HG03460 (cell line): ENCODE results near the gene TTLL12.

ENCODE experiments used
- ATAC-seq: cut with Tn5 transposase; IDR thresholded peaks from one replicate; pipeline ENCODE4 v1.9.1; 2021; ENCODE audit not compliant: unreplicated experiment

TTLL12 gene

DNA sequence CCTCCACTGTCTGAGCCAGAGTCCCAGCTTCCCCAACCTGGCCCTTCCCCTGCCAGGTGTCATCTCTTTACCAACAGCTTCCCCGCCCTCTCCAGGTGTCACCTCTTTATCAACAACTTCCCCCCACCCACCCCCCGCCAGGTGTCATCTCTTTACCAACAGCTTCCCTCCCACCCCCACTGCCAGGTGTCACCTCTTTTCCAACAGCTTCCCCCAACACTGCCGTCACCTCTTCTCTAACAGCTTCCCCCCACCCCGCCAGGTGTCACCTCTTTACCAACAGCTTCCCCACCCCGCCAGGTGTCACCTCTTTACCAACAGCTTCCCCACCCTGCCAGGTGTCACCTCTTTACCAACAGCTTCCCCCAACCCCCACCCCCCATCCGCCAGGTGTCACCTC lies 29.8 kb upstream of the TTLL12 start:
- no peak for ATAC-seq

DNA sequence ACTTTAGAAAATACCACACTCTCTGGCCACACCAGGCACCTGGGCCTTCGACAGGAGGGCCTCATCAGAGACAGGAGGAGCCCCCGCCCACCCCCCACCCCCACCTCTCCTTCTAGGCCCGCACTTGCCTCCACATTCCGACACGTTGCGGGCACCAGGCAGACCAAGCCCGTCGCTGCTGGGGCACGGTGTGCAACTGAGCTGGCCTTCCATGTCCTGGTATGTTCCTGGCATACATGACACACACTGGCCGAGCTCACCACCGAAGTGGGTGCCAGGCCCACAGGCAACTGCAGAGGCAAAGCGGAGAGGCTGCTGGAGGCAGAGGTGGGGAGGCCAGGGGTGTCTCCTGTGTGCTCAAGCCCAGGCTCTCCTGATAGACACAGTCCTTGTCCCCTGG lies 27.0 kb upstream of the TTLL12 start:
- no peak for ATAC-seq

DNA sequence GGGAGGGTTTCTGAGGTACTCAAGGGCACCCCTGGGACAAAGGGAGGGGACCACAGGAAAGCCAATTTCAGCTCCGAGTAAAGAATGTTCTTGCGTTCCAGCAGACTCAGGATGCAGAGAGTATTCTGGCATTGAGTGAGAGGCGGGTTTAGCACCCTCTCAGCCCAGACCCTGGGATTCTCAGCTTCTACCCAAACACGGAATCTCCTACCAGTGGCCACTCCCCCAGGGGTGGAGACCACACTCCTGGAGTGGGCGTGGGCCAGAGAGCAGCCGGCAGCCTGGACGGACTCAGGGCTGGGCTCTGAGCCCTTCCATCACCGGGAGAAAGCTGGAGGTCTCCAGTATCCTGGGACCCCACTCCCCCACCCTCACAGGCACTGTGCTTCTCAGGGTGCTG lies 26.1 kb upstream of the TTLL12 start:
- no peak for ATAC-seq

DNA sequence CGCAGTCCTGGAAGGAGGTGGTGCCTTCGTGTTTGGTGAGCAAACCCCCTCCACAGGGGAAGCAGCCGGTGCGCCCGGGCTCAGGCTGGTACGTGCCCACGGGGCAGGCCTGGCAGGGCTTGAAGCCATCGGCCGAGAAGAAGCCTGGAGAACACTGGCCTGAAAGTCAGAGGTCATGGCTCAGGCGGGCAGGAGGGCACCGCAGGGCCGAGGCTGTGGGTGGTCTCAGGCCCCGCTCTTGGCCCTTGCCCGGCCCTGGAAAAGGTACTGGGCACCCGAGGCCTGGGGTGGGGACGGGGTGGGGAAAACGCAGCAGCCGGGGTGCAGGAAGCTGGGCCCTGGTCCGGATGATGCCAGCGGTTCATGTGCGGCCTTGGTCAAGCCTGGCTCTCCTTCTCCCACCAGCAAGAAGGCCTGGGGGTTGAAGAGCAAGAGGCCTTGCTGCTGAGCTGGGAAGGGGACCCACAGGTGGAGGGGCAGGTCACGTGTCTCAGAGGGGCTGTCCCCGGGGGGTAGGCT lies 25.6 kb upstream of the TTLL12 start:
- no peak for ATAC-seq

DNA sequence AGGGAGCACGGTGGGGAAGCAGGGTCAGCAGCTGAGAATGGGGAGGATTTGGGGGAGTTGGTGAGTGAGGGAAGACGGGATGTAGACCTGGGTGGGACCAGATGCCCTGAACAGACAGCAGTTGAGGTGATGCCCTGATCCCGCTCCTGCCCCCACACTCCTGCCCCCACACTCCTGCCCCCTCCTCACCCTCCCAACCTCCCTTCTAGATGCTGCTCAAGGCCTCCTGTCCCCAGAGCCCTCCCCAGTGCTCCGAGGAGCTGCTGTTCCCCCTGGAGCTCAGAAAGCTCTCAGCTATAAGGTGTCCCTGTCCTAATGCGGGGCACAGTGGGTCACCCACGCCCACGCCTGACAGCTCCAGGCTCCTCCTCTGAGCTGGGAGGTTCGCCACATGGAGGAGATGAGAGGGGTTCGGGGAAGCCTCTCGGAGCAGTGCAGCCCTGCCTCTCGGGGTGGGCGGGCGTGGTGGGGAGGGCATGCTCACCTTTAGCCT lies 25.1 kb upstream of the TTLL12 start:
- ATAC-seq, result no peak

DNA sequence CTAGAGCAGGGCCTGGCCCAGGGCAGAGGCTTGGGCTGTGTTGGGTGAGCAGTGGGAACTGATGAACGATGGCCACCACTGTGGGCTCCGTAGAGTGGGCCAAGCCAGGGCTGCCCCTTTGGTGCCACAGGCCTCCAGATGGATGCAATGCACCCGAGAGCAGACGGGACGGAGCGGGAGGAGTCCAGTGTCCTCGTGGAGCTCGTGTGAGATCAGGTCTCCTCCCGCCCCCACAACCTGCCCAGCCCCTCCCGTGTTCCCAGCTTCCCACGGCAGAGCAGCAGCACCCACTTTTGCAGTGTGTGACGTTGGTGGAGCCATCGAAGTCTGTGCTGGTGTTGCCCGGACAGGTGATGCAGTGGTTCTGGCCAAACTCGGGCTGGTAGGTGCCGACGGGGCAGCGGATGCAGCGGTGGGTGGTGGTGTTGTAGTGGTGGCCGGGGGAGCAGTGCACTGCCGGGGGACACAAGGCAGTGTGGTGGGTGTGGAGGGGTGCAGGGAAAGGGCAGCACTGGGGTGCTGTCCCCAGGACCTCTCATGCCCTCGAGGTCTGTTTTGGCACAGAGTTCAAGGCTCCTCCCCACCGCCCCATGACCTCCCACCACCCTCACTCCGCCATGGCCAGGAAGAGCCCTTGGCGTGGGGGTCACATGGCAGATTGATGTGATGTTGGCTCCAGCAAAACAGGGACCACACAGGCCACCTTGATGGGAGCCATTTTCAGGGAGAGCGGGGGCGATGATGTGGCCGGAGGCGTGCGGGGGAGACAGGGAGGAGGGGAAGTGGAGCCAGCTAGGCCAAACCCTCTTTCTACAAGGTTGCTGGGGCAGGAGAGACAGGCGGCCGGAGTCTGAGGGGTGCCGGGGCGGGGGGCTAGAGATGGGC lies 23.9 kb upstream of the TTLL12 start:
- ATAC-seq, result no peak

DNA sequence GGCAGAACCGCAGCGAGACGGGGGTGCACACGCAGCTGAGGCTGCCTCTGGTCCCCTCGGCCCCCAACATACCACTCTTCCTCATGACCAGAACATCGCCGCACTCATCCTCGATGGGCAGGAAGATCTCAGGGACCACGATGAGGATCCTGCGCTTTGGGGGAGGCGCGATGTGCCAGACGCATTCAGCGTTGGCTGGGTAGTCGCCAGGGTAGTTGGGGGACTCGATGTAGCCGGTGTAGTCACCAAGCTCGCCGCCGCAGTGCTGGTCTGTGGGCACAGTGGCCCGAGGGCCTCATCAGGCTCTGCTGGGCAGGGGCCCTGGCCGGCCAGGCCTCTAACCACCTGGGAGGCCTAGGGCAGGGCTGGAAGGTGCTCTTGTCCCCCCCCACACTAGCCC lies 23.0 kb upstream of the TTLL12 start:
- no peak for ATAC-seq

DNA sequence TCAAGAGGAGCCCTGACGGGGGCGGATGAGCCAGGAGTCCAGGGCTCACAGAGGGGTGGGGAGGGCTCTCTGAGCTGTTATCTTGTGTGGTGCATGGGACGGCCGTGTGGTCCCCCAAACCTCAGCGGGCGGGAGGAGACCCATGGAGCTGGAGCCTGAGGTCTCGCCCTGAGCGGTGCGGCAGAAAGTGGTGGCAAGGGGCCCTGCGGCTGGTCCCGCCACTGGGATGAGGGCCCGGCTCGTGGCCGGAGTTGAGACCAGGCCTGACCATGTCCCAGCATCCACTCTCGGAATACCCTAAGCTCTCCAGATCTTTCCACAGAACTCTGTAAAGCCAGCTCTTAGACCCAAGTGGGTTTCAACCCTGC lies 22.6 kb upstream of the TTLL12 start:
- ATAC-seq, result no peak

DNA sequence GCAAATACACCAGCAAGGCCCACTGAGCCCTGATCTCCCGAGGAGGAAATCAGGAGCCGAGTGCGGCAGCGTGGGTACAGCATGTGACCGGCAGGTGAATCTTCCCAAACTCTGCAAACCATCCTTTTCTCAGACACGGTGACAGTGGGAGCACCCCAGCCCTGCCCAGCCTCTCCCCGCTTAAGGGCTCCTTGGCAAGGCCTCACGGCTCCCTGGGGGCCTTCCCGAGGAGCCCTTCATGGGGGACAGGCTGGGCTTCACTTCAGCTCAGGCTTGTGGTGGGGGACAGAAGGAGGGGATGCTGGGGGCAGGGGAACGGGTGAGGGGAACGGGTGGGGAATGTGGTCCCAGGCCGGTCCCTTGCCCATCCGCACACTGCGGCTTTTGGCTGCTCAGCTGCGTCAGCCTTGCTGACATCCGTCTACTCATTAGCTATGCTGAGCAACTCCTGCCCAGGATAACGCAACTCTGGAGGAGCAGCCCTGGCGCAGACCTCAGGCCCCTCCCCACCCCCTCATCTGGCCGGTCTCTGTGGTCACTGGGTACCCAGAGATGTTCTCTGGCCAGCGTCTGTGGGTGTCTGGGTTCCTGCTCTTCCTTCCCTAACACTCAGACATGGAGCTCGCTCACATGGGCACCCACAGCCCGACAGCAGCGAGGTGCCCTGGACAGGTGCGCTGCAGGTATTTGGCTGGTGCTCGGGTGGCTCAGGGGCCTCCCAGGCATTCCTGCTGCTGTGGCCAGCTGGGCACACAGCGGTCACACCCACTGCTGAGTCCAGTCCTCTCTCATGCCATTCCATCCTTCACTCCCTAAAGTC lies 22.0 kb upstream of the TTLL12 start:
- ATAC-seq, result no peak

DNA sequence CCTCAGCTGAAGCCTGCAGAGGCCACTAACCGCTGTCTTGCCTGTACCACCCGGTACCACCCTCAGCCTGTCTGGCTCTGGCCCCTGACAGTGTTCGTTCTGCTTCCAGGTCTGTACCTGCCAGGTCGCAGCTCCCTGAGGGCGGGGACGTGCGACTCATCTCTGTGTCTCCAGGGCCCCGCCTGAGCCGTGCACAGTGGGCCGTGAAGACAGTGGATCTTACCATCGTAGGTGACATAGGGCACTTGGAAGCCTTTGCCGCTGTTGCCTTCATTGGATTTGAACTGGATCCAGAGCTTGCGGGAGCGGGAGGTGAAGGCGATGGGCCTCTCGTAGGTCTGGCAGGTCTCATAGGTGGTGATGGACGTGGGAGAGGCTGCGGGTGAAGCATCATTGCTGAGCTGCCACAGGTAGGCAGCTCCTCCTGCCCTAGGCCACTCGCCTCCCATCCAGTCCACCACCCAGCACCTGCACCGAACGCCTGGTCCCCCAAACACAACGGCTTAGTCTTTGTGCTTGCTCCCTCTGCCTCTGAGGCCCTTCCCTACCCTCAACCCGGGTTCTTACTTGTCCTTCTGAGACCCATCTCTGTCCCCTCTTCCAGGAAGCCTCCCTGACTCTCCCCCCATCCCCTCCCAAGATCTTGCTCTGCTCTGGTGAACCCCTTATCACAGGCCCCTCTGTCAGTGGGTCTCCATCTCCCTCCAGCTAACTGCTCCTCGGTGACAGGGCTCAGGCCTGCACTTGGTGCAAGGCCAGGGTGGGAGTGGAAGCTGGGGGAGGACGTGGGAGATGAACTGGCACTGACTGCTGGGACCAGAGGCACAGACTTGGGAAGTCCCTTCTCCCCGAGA lies 21.1 kb upstream of the TTLL12 start:
- ATAC-seq, result no peak

DNA sequence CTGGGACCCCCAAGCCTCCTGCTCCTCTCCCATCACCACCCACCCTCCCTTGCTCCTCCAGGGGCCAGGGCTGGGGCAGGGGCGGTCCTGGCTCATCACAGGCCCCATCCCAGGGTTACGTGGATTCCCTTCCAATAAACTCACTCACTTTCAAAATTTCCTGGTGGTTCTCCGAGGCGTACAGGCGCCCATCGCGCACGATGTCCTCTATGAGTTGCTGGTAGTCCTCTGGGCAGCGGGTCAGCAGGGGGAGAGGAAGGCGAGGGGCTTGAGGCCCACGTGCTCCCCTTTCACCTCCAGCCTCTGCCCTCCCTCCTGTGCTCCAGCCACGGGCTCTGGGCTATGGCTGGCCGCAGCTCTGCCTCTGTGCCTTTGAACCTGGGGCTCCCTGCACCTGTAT lies 20.5 kb upstream of the TTLL12 start:
- no peak for ATAC-seq

DNA sequence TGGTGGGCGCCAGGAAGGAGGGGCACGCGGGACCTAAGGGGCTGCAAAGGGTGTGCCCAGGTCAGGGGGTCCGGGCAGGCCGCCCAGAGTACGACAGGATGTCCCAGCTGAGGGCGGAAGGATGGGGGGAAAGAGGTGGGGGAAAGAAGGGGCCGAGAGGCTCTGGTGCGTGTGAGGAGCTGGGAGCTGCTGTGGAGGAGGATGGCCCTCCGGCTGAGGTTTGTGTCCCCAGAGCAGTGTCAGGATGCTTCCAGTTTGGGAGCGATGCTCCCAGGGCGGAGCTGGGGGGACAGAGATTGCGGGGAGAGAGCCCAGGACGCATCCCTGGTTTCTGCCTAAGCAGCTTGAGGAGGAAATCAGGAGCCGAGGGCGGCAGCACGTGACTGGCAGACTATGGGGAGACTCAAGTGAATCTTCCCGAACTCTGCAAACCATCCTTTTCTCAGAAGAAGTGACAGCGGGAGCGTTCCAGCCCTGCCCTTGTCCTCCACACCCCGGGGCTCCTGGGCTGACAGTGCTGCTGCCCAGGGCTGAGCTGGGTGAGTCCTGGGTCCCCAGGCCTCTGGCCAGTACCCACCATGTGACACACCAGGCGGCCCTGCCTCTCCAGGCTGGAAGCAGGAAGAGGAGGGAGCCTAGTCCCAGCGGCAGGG lies 19.7 kb upstream of the TTLL12 start:
- ATAC-seq, result no peak

DNA sequence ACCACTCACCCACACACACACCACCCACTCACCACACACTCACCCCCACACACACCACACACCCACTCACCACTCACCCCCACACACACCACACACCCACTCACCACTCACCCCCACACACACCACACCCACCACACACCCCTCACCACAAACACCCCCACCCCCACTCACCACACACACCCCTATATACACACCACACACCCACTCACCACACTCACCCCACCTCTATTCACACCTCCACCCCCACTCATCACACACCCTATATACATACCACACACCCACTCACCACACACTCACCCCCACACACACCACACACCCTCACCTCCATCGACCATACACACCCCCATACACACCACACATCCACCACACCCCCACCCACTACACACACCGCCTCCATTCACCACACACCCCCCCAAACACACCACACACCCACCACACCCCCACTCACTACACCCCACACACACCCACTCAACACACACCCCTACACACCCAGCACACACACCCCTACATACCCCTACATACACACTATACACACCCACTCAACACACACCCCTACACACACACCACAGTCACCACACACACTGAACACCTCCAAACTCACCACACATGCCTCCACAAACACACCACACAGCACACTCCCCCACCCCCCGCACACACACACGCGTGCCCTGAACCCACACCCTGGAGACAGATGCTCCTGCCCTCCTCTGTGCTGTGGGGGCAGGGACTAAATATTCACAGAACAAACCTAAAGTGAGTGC lies 19.0 kb upstream of the TTLL12 start:
- ATAC-seq, result no peak

DNA sequence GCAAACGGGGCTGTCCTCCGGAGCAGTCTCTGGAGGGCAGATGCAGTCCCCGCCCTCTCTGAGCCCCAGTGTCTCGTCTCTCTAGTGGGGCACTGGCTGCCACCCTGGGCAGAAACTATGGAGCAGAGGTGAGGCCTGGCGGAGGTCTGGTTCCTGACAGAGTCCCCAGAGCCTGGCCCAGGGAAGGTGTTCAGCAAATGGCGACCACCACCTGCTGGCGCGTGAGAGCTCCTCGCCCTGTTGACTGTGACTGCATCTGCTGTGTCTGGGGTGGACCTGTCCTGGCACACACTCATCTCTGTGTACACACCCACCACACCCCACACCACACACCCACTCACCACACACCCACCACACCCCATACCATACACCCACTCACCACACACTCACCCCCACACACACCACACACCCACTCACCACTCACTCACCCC lies 18.3 kb upstream of the TTLL12 start:
- ATAC-seq, result no peak

DNA sequence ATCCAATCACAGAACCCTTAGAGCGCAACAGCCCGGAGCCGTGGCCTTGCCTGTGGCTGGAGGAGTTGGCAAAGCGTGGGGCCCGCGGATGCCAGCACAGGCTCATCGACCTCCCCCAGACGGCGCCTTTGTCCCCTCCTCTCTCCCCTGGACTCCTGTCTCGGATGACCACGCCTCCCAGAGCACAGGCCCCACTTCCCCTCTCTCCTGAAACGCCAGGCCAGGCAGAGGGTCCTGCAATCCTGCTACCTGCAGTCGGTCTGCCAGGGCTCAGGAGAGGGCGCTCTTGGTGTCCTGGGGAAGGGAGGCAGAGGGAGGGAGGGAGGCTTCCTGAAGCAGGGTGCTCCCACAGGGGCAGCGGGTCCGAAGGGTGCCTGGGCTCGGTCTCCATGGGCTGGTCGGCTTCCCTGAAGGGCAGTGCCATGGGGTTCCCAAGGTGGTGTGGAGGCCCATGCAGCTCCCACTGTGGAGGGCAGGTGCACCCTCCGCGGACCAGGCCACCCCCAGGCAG lies 16.6 kb upstream of the TTLL12 start:
- no peak for ATAC-seq

DNA sequence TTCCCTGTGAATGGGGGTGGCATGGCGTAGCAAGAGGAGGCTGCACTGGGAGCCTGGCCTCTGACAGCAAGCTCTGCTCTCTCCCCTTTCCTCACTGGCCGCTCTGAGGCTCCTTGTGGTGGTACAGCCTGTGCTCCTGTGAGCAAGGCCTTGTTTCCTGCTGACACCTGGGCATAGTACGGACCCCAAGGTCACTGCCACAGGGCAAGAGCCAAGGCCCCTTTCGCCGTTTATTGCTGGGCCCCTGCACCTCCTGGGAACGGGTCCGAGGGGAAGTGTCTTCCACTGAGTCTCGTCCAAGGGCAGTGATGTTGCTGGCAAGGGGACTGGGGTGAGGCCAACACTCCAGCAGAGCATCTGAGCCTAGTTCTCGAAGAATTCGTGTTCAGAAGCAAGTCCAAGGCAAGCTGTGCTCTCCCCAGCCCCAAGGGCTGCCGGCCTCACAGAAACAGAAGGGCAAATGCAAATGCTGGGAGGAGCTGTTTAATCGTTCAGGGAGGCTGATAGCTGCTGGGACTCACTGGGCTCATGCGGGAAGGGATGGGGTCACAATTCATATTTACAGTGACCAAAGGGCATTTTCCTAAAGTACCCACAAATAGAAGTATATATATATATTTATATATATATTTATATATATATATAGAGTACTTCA lies 15.9 kb upstream of the TTLL12 start:
- no peak for ATAC-seq

DNA sequence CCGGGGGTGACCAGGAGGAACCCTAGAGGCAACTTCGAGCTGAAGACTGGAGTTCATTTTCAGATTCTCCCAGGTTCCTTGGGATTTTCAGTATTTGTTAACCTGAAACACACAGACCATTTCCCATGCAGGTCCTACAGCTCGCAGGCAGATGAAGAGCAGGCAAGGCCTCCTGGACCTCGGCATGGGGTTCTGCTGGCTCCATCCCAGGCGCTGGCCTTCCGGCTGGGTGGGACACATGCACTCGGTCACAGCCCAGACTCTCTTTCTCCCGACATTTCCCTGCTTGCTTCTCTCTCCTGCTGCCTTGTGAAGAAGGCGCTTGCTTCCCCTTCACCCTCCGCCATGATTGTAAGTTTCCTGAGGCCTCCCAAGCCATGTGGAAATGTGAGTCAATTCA lies 15.4 kb upstream of the TTLL12 start:
- ATAC-seq, result no peak

DNA sequence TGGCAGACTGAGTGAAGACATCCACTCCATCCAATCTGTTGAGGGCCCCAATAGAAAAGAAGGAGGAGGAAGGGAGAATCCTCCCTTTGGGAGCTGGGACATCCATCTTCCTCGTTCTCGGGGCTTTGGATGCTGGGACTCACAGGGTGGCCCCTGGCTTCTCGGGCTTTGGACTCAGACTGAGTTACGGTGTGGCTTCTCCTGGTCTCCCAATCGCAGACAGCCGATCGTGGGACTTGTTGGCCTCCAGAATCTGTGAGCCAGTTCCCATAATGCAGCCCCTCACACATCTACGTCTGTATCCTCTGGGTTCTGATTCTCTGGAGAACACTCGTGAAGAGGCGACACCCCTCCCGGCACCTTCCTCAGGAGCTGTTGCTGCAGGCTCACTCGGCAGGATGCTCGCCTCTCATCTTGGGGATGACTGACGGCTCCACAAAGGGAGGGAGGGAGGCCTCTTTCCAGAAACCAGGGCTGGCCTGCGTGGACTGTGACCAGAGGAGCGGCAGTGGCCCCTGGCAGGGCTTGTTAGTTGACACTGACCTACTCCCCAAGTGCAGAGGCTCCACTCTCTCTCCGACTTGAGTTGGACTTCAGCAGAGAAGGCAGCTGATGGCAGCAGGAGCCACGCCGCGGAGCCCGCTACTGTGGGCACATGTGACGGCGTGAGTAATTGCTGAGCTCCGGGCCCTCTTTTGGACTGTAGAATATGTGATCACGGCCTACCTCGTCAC lies 14.7 kb upstream of the TTLL12 start:
- no peak for ATAC-seq
